HepG2 (cell line): ENCODE measurements around the gene CACNA2D3. TPM values are rescaled to one million over a fixed set of nuclear protein-coding genes. Genes with fewer than 3 reads are reported as not detected.

Source experiments
- ATAC-seq: fragments of 200-7000 bp; cut with Tn5 transposase; 3 replicates; pipeline ENCODE4 v1.9.1; 2020; ENCODE audit warnings: mild to moderate bottlenecking, moderate library complexity
- BruUV-seq: library from RNA; stranded (reverse); fragments of 400-500 nt; replicated peaks from 2 replicates; lab custom pipeline; 2021; lab: Mats Ljungman, UMichigan
- CTCF ChIA-PET: fragments of 300-600 bp; formaldehyde crosslinking; extraction: SDS; loops from one replicate; lab custom pipeline; 2021; ENCODE audit warnings: low total read pairs, inconsistent platforms, low intra/inter-chr PET ratio; lab: Yijun Ruan, JAX
- POLR2A ChIA-PET: fragments of 350-600 bp; sonication (Branson Sonifier 250); formaldehyde crosslinking; loops from one replicate; lab custom pipeline; 2020; ENCODE audit warnings: antibody characterized with exemption, inconsistent platforms; lab: Yijun Ruan, JAX
- DNase-seq: peaks from one replicate; pipeline ENCODE4 v3.0.0-alpha.2; 2015; ENCODE audit warnings: low spot score
- FAIRE-seq: peaks from 3 replicates; lab custom pipeline; 2011; peaks lifted over from hg19 to GRCh38; lab: Jason Lieb, UNC
- H2AFZ ChIP-seq: one replicate; pipeline ENCODE4 v1.6.1; 2011; ENCODE audit warnings: low read length, inconsistent platforms
- H3K27ac ChIP-seq: fragments of 300-600 bp; 3 replicates; pipeline ENCODE4 v1.8.0; 2011; ENCODE audit warnings: mixed run types, mild to moderate bottlenecking, mixed read lengths, low read length, inconsistent platforms; ENCODE audit not compliant: insufficient read depth; ENCODE audit errors: extremely low read length
- H3K27me3 ChIP-seq, 2 experiments: fragments of 200-600 bp in 1 of 2; 2 replicates in 1 of 2; 3 replicates in 1 of 2; pipeline versions ENCODE4 v1.6.0 to v1.8.0; 2011; ENCODE audit warnings: low read length in 2 of 2, mild to moderate bottlenecking in 2 of 2, moderate library complexity in 2 of 2, inconsistent platforms in 1 of 2; ENCODE audit not compliant: insufficient read depth in 2 of 2, control insufficient read depth in 1 of 2
- H3K36me3 ChIP-seq, 2 experiments: fragments of 200-600 bp in 1 of 2; replicated peaks in 1 of 2; 2 replicates in 1 of 2; 3 replicates in 1 of 2; pipeline versions ENCODE4 v1.5.1 to v1.8.0; 2011; ENCODE audit warnings: low read length in 2 of 2, inconsistent platforms in 1 of 2; ENCODE audit not compliant: insufficient read depth in 2 of 2, control insufficient read depth in 1 of 2
- H3K4me1 ChIP-seq: 2 replicates; pipeline ENCODE4 v1.5.1; 2012; ENCODE audit warnings: low read length, inconsistent platforms; ENCODE audit not compliant: insufficient read depth
- H3K4me2 ChIP-seq: 2 replicates; pipeline ENCODE4 v1.6.0; 2011; ENCODE audit warnings: low read depth, low read length, inconsistent platforms
- H3K4me3 ChIP-seq, 3 experiments: fragments of 200-600 bp in 1 of 3; sonication (generic), shearing (Covaris generic) in 1 of 3; replicated peaks in 1 of 3; 2 replicates each; pipeline ENCODE4 v1.5.1; 2011 to 2016; ENCODE audit warnings: low read length in 3 of 3, inconsistent platforms in 2 of 3, low read depth in 2 of 3, mild to moderate bottlenecking in 2 of 3, control low read depth in 1 of 3, mixed read lengths in 1 of 3; ENCODE audit not compliant: insufficient read depth in 1 of 3
- H3K79me2 ChIP-seq: one replicate; pipeline ENCODE4 v1.6.1; 2011; ENCODE audit warnings: low read length, inconsistent platforms; ENCODE audit not compliant: insufficient read depth
- H3K9ac ChIP-seq: 2 replicates; pipeline ENCODE4 v1.6.0; 2011; ENCODE audit warnings: mild to moderate bottlenecking, low read depth, low read length, inconsistent platforms; ENCODE audit not compliant: insufficient read depth
- H3K9me3 ChIP-seq: 2 replicates; pipeline ENCODE4 v1.5.1; 2012; ENCODE audit warnings: mild to moderate bottlenecking, low read length
- H4K20me1 ChIP-seq: 2 replicates; pipeline ENCODE4 v1.6.0; 2011; ENCODE audit warnings: inconsistent platforms, mild to moderate bottlenecking, low read length, moderate library complexity; ENCODE audit not compliant: insufficient read depth
- NCOA2 ChIP-seq: sonication (generic); formaldehyde crosslinking; IDR thresholded peaks from 2 replicates; pipeline ENCODE4 v1.8.0; 2022; ENCODE audit warnings: inconsistent platforms
- REPIN1 ChIP-seq: sonication (generic); formaldehyde crosslinking; IDR thresholded peaks from 2 replicates; pipeline ENCODE4 v1.8.0; 2022; ENCODE audit warnings: missing genetic modification reagents, low read depth, mild to moderate bottlenecking, borderline replicate concordance
- SMARCC2 ChIP-seq: fragments of 450-650 bp; IDR thresholded peaks from 2 replicates; pipeline ENCODE4 v1.6.1; 2017; ENCODE audit warnings: antibody characterized with exemption, mild to moderate bottlenecking
- ZFP36L1 ChIP-seq: sonication (generic); formaldehyde crosslinking; IDR thresholded peaks from 2 replicates; pipeline ENCODE4 v1.8.0; 2022; ENCODE audit warnings: mild to moderate bottlenecking, missing genetic modification reagents, moderate library complexity
- ZNF225 ChIP-seq: sonication (generic); formaldehyde crosslinking; IDR thresholded peaks from 2 replicates; pipeline ENCODE4 v1.4.0; 2020; ENCODE audit warnings: mild to moderate bottlenecking, missing genetic modification reagents
- ZNF672 ChIP-seq: sonication (generic); formaldehyde crosslinking; IDR thresholded peaks from 2 replicates; pipeline ENCODE4 v1.8.1; 2022; ENCODE audit warnings: missing genetic modification reagents
- WGBS: methylation state at CpG from one replicate; pipeline ENCODE4 v1.1.6; 2017; ENCODE audit warnings: low lambda C conversion rate; 5-methylcytosine and 5-hydroxymethylcytosine counted together
- in situ Hi-C: cut with HindIII; loops from 2 replicates; pipeline ENCODE4 v1.10.0; 2017; ENCODE audit warnings: low pct_unique_long_range_greater_than_20kb; ENCODE audit not compliant: extremely low pct_ligation_motif_present
- intact Hi-C: fragments of 100-400 bp; cut with micrococcal nuclease; formaldehyde crosslinking; loops from one replicate; pipeline ENCODE4 v1.10.0; 2022; ENCODE audit not compliant: unreplicated experiment
- polyA plus RNA-seq, 8 experiments: library from polyadenylated mRNA; depleted of rRNA in 3 of 8; stranded (reverse) in 7 of 8; unstranded in 1 of 8; fragments of >200 nt; fragmentation: Illumina TruSeq in 4 of 8; extraction: Trizol in 4 of 8; gene quantifications; 2 replicates each; pipeline versions ENCODE4 v1.2.1 to v1.2.3, GENCODE V29; 2011 to 2016; ENCODE audit warnings: low read depth in 4 of 8, missing spikeins in 1 of 8, mixed read lengths in 1 of 8; ENCODE audit not compliant: insufficient read depth in 1 of 8
- total RNA-seq, 5 experiments: library from RNA; depleted of rRNA; stranded (reverse); fragments of >200 nt; fragmentation: Illumina TruSeq; extraction: Trizol; gene quantifications; 2 replicates each; pipeline ENCODE4 v1.2.3, GENCODE V29; 2016; ENCODE audit warnings: low read depth in 1 of 5
- TF ChIP-seq, protein P1 (sequence below): sonication (generic); formaldehyde crosslinking; IDR thresholded peaks from 2 replicates; pipeline ENCODE4 v1.4.0; 2020; ENCODE audit warnings: mild to moderate bottlenecking, missing genetic modification reagents
- TF ChIP-seq, protein P2 (sequence below): sonication (generic); formaldehyde crosslinking; IDR thresholded peaks from one replicate; pipeline ENCODE4 v1.5.1; 2020; ENCODE audit warnings: mild to moderate bottlenecking, missing genetic modification reagents; ENCODE audit errors: not compliant biosample characterization
- TF ChIP-seq, protein P3 (sequence below): sonication (generic); formaldehyde crosslinking; IDR thresholded peaks from 2 replicates; pipeline ENCODE4 v1.4.0; 2020; ENCODE audit warnings: missing genetic modification reagents, low read depth, mild to moderate bottlenecking, borderline replicate concordance

Gene CACNA2D3
- total and polyA plus RNA-seq, 2 of the 13 experiments (the other 11 are each of a cell fraction or from before 2014, with no cell fraction given), result not detected

DNA sequence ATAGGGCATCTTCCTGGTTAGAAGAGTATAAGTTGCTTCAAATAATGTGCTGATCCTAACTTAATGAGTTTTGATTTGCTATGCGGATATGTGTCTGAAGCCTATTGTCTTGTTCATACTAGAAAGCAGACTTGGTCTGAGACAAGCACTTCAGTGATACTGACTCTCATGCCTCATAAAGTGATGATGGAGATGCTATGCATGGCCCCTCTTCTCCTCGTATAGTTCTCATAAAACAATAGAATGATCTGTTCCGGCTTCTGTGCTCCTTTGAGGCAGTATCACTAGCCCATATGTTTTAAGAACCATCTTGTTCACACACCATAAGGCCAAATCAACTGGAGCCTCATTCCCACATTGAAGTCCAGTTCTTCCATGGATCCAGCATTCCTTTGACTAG lies 583.4 kb downstream of the CACNA2D3 start (continued):
- TF ChIP-seq, protein P1, sequence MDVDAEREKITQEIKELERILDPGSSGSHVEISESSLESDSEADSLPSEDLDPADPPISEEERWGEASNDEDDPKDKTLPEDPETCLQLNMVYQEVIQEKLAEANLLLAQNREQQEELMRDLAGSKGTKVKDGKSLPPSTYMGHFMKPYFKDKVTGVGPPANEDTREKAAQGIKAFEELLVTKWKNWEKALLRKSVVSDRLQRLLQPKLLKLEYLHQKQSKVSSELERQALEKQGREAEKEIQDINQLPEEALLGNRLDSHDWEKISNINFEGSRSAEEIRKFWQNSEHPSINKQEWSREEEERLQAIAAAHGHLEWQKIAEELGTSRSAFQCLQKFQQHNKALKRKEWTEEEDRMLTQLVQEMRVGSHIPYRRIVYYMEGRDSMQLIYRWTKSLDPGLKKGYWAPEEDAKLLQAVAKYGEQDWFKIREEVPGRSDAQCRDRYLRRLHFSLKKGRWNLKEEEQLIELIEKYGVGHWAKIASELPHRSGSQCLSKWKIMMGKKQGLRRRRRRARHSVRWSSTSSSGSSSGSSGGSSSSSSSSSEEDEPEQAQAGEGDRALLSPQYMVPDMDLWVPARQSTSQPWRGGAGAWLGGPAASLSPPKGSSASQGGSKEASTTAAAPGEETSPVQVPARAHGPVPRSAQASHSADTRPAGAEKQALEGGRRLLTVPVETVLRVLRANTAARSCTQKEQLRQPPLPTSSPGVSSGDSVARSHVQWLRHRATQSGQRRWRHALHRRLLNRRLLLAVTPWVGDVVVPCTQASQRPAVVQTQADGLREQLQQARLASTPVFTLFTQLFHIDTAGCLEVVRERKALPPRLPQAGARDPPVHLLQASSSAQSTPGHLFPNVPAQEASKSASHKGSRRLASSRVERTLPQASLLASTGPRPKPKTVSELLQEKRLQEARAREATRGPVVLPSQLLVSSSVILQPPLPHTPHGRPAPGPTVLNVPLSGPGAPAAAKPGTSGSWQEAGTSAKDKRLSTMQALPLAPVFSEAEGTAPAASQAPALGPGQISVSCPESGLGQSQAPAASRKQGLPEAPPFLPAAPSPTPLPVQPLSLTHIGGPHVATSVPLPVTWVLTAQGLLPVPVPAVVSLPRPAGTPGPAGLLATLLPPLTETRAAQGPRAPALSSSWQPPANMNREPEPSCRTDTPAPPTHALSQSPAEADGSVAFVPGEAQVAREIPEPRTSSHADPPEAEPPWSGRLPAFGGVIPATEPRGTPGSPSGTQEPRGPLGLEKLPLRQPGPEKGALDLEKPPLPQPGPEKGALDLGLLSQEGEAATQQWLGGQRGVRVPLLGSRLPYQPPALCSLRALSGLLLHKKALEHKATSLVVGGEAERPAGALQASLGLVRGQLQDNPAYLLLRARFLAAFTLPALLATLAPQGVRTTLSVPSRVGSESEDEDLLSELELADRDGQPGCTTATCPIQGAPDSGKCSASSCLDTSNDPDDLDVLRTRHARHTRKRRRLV (CRISPR knock-in tag), result no peak
- TF ChIP-seq ZNF672, result no peak

DNA sequence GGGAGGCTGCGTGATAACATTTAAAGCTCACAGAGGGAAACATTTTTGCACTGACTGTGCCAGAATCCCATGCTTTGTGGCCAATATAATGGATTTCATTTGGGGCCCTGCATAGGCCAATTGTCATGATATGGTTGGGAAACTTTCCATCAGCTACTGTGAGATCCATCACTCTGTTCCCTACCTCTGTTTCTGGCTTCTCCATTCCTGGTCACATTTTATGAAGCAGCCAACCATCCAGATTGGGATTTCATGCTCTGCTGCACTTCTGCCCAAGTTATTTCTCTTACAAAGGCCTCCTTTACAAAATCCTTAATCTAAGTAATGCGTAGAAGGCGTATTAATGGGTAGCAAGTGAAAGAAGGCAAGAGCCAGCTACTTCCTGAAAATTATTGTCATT lies 584.4 kb downstream of the CACNA2D3 start:
- no peaks in the 10 kb centered on the region for H3K4me1 ChIP-seq
- H3K36me3 ChIP-seq, result no peaks in the 10 kb centered on the region
- no peak overlapping the region for H3K4me3 ChIP-seq
- ChIA-PET POLR2A (no interaction called here), CTCF (no interaction called here)
- no peak overlapping the region for H3K4me2 ChIP-seq
- H3K27ac ChIP-seq, result no peak overlapping the region
- 57% methylated on average over 3 of the region's 3 CpGs for WGBS
- intact Hi-C loops, result no loop called here
- FAIRE-seq, result no peak
- no peaks in the 10 kb centered on the region for H3K27me3 ChIP-seq
- no peak for ATAC-seq
- H3K79me2 ChIP-seq, result no peaks in the 10 kb centered on the region
- H2AFZ ChIP-seq, result no peak overlapping the region
- in situ Hi-C loops, result no loop called here
- DNase-seq, result no peak
- no peak overlapping the region for H3K9ac ChIP-seq
- H3K9me3 ChIP-seq, result no peaks in the 10 kb centered on the region
- BruUV-seq, result no TSS peak
- H4K20me1 ChIP-seq, result no peaks in the 10 kb centered on the region
- TF ChIP-seq, protein P2, sequence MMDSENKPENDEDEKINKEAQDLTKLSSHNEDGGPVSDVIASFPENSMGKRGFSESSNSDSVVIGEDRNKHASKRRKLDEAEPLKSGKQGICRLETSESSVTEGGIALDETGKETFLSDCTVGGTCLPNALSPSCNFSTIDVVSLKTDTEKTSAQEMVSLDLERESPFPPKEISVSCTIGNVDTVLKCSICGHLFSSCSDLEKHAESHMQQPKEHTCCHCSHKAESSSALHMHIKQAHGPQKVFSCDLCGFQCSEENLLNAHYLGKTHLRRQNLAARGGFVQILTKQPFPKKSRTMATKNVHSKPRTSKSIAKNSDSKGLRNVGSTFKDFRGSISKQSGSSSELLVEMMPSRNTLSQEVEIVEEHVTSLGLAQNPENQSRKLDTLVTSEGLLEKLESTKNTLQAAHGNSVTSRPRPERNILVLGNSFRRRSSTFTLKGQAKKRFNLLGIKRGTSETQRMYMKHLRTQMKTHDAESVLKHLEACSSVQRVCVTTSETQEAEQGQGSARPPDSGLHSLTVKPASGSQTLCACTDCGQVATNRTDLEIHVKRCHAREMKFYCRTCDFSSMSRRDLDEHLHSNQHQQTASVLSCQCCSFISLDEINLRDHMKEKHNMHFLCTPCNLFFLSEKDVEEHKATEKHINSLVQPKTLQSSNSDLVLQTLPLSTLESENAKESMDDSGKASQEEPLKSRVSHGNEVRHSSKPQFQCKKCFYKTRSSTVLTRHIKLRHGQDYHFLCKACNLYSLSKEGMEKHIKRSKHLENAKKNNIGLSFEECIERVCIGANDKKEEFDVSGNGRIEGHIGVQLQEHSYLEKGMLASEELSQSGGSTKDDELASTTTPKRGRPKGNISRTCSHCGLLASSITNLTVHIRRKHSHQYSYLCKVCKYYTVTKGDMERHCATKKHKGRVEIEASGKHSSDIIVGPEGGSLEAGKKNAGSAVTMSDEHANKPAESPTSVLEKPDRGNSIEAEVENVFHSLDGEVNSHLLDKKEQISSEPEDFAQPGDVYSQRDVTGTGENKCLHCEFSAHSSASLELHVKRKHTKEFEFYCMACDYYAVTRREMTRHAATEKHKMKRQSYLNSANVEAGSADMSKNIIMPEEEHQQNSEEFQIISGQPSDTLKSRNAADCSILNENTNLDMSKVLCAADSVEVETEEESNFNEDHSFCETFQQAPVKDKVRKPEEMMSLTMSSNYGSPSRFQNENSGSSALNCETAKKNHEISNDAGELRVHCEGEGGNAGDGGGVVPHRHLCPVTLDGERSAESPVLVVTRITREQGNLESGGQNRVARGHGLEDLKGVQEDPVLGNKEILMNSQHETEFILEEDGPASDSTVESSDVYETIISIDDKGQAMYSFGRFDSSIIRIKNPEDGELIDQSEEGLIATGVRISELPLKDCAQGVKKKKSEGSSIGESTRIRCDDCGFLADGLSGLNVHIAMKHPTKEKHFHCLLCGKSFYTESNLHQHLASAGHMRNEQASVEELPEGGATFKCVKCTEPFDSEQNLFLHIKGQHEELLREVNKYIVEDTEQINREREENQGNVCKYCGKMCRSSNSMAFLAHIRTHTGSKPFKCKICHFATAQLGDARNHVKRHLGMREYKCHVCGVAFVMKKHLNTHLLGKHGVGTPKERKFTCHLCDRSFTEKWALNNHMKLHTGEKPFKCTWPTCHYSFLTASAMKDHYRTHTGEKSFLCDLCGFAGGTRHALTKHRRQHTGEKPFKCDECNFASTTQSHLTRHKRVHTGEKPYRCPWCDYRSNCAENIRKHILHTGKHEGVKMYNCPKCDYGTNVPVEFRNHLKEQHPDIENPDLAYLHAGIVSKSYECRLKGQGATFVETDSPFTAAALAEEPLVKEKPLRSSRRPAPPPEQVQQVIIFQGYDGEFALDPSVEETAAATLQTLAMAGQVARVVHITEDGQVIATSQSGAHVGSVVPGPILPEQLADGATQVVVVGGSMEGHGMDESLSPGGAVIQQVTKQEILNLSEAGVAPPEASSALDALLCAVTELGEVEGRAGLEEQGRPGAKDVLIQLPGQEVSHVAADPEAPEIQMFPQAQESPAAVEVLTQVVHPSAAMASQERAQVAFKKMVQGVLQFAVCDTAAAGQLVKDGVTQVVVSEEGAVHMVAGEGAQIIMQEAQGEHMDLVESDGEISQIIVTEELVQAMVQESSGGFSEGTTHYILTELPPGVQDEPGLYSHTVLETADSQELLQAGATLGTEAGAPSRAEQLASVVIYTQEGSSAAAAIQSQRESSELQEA, result no peak
- TF ChIP-seq SMARCC2, result no peak
- TF ChIP-seq REPIN1 (CRISPR knock-in tag), result no peak
- TF ChIP-seq ZNF225 (CRISPR knock-in tag), result no peak
- TF ChIP-seq, protein P3, sequence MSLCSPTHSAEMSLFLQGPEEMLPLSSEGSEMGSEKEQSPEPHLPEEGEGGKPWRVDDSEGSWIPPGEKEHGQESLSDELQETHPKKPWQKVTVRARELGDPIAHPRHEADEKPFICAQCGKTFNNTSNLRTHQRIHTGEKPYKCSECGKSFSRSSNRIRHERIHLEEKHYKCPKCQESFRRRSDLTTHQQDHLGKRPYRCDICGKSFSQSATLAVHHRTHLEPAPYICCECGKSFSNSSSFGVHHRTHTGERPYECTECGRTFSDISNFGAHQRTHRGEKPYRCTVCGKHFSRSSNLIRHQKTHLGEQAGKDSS (CRISPR knock-in tag), result no peak
- no peak for TF ChIP-seq NCOA2 (CRISPR knock-in tag)
- no peak for TF ChIP-seq ZFP36L1
